HG03432 (cell line): ENCODE results near the gene APOBEC3C.
"Not testable (repeated sequence)": the region's sequence is repeated elsewhere in the genome, so short reads cannot be mapped to it uniquely, and the experiment has no call there.

Experiments used
- ATAC-seq: cut with Tn5 transposase; IDR thresholded peaks from one replicate; pipeline ENCODE4 v1.9.1; 2021; ENCODE audit warnings: mild to moderate bottlenecking, moderate library complexity; ENCODE audit not compliant: unreplicated experiment

The APOBEC3C gene

GRCh38 chr22:38981992-38982927, 31.8 kb upstream of the APOBEC3C start, which contains the start of gene APOBEC3B:
APOBEC3B (plus strand) TSS chr22:38982347; CDS start chr22:38982454, 107 bp downstream.
- ATAC-seq, result peak; percentile 47

- no peak for ATAC-seq
Measured at GRCh38 chr22:38984224-38984623, 29.8 kb upstream of the APOBEC3C start.

DNA sequence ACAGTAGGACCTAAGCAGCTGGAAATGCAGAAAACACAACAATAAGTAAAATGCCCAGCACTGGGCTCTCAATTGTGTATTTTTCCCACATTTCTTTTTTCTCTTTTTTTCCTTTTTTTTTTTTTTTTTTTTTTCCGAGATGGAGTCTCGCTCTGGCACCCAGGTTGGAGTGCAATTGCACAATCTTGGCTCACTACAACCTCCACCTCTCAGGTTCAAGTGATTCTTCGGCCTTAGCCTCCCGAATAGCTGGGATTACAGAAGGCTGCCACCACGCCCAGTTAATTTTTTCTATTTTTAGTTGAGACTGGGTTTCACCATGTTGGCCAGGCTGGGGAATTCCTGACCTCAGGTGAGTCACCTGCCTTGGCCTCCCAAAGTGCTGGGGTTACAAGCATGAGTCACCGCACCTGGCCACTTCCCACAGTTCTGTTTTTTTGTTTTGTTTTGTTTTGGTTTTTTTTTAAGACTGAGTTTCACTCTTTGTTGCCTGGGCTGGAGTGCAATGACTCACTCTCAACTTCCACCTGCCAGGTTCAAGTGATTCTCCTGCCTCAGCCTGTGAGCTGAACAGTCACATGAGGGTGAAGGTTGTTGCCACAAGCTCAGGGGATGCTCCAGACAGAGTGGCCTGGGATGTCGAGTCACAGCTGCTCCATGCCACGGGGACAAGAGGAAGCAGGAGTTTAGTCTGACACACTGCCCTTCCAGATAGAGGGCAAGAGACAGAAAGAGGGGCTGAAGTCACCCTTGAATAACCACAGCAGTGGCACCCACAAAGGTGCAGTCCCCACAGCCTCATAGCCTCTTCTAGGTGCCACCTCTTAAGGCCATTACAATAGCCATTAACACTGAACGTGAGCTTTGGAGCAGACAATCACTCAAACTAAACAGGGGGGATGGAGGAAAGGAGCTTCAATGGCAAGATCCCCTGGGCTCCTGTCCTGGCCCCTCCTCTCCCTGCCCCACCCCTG, 29.0 kb upstream of the APOBEC3C start:
- ATAC-seq, result peak; percentile 70

DNA sequence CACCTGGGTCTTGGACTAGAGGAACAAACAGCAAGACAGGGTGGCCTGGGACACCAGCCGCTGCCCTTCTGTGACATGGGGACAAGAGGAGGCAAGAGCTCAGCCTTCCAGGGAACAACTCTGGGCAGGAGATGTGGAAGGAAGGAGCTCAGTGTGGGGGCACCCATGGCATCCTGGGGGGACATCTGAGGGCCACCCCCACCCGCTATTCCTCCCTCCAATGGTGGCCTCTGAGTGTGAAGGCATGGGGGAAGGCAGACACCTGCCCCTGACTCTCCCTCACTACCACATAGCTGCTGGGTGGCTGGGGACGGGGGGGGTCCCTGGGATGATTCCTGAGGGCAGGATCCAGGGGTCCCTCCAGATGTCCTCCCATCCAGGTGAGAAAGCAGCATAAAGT, 27.4 kb upstream of the APOBEC3C start:
- ATAC-seq, result no peak

DNA sequence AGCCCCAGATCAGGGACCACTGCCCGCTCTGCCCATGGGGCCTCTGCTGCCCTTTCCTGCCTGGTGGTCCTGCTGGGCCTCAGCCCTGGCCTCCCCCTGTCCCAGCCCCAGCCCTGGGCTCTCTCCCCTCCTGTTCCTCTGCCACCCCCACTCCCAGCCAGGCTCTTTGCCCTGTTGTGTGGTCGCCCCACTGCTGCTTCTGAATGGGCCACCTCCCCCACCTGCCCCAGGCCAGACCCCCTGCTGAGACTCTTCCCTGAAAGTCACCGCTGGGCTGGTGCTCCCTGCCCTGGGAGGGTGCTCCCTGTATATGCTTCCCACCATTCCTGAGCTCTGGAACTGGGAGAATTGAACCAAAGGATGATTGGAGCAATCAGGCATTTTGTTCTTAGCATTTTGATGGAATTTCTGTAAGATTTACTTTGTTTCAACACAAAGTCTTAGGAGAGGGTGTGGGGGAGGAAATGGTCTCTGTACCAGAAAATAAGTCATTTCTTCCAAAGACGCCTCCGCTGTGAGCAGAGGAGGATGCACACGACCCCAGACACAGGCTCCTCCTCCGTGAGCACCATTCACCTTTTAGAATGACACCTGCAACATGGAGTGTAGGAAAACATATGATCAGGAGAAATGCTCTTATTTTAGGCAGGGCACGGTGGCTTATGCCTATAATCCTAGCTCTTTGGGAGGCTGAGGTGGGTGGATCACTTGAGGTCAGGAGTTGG, 26.7 kb upstream of the APOBEC3C start:
- ATAC-seq, result no peak

- ATAC-seq, result no peak
Measured at GRCh38 chr22:38989466-38989865, 24.6 kb upstream of the APOBEC3C start.

- ATAC-seq, result not testable (repeated sequence)
Measured at GRCh38 chr22:38992871-38993371, 21.1 kb upstream of the APOBEC3C start.

DNA sequence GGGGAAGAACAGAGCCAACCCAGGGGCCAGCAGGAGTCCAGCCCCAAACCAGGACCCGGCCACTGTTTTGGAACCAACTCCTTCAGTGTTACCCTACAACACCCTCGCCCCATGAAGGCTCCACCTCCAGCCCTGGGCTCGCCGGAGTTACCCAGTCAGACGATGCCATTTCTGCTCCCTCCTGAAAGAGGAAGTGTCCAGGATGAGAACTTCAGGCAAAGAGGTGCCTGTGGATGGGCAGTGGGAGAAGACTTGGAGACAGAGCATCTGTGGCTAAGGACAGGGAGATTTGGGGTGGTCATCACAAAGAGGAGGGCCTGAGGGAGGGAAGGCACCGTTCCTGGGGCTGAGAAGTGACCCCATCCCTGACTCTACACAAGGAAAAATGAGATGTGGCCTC, 18.0 kb upstream of the APOBEC3C start:
- no peak for ATAC-seq

DNA sequence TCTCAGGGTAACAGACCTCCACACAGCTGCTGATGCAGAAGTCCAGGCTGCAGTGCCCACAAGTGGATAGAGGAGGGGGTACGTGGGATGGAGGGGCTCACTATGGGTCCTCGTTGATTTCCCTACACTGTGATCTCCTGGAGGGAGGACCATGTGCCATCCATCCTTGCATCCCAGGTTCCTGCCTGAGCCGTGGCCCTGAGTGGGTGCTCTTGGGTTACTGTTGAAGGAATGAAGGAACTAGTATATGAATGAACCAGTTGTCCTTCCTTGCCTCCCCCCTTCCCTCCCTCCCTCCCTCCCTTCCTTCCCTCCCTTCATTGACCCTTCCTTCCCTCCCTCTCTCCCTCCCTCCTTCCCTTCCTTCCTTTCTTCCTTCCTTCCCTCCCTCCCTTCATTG, 16.5 kb upstream of the APOBEC3C start:
- ATAC-seq, result no peak

- peak; percentile 72 for ATAC-seq
Measured at GRCh38 chr22:39003165-39003638, 10.9 kb upstream of the APOBEC3C start.

DNA sequence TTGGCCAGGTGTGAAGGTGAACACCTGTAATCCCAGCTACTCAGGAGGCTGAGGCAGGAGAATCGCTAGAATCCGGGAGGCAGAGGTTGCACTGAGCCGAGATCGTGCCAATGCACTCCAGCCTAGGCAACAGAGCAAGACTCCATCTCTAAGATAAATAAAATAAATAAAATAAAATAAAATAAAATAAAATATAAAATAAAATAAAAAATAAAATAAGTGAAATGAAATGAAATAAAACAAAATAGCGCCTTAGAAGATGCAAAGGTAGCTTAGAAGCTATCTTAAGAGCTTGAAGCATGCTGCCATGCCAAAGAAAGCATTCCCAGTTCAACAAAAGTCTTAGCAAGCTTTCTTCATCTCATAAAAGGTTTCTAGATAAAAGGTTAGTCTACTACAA, 6.9 kb upstream of the APOBEC3C start:
- no peak for ATAC-seq

DNA sequence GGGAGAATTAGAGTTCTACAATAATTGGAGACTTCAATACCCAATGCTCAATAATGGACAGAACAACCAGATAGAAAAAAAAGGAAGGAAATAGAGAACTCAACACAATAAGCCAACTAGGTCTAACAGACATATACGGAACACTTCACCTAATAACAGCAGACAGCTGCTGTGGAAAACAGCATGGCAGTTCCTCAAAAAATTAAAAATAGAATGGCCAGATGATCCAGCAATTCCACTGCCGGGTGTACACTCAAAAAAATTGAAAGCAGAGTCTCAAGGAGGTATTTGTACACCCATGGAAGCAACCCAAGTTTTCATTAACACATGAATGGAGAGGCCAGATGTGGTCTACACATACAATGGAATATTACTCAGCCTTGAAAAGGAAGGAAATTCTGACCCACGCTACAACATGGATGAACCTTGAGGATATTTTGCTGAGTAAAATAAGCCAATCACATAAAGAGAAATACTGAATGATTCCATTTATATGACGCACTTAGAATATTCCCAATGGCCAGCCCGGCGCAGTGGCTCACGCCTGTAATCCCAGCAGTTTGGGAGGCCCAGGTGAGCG, 5.7 kb upstream of the APOBEC3C start:
- not testable (repeated sequence) for ATAC-seq

GRCh38 chr22:39010946-39011345, 3.1 kb upstream of the APOBEC3C start:
- ATAC-seq, result no peak

DNA sequence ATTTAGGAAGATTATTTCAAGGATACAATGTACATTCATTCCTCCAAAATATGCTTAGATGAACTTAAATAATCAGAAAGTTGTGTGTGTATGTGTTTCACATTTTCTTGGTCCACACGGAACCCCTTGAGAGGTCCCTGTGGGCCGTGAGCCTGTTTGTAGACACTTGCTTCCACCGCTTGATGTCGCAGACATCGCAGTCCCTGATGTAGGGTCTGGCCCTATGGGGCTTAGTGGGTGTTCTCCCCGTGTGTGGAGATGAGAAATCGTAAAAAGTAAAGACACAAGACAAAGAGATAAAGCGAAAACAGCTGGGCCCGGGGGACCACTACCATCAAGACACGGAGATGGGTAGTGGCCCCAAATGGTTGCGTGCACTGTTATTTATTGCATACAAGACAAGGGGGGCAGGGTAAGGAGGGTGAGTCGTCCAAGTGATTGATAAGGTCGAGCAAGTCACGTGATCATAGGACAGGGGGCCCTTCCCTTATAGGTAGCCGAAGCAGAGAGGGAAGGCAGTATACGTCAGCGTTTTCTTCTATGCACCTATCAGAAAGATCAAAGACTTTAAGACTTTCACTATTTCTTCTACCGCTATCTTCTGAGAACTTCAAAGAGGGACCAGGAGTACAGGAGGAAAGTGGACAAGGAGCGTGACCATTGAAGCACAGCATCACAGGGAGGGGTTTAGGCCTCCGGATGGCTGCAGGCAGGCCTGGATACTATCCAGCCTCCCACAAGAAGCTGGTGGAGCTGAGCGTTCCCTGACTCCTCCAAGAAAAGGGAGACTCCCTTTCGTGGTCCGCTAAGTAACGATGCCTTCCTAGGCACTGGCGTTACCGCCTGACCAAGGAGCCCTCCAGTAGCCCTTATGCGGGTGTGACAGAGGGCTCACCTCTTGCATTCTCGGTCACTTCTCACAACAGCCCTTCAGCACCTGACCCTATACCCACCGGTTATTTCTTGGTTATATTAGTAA, 1.2 kb upstream of the APOBEC3C start:
- ATAC-seq, result no peak

- peak; percentile 31 for ATAC-seq
Measured at GRCh38 chr22:39013561-39013941, 506 bp upstream of the APOBEC3C start.

DNA sequence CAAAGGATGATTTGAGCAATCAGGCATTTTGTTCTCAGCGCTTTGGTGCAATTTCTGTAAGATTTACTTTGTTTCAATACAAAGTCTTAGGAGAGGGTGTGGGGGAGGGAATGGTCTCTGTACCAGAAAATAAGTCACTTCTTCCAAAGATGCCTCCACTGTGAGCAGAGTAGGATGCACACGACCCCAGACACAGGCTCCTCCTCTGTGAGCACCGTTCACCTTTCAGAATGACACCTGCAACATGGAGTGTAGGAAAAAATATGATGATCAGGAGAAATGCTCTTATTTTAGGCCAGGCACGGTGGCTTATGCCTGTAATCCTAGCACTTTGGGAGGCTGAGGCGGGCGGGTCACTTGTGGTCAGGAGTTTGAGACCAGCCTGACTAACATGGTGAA, 665 bp downstream of the APOBEC3C start:
- ATAC-seq, result not testable (repeated sequence)

GRCh38 chr22:39016592-39016991, 2.5 kb downstream of the APOBEC3C start:
- no peak for ATAC-seq

GRCh38 chr22:39017596-39018365, 3.7 kb downstream of the APOBEC3C start:
- ATAC-seq, result no peak
